Tibial artery (tissue), 4 donors: ENCODE results near the gene AGPAT2.

Source experiments
- DNase-seq, 2 donors: peaks; one replicate each; pipeline ENCODE4 v3.0.0-alpha.2; 2019
- H3K27ac ChIP-seq, 2 donors: fragments of 200-600 bp; sonication (generic) in 1 of 2; 1 replicate in 1 of 2; 2 replicates in 1 of 2; pipeline ENCODE4 v1.5.1; 2018 to 2019; ENCODE audit warnings: mild to moderate bottlenecking in 1 of 2
- H3K27me3 ChIP-seq, 2 donors: fragments of 200-600 bp; sonication (generic) in 1 of 2; one replicate each; pipeline versions ENCODE4 v1.5.1 to v1.6.0; 2016 to 2019
- H3K36me3 ChIP-seq, 3 donors: fragments of 200-600 bp; sonication (generic) in 2 of 3; one replicate each; pipeline ENCODE4 v1.5.1; 2016 to 2019; ENCODE audit warnings: mild to moderate bottlenecking in 2 of 3
- H3K4me1 ChIP-seq, 4 donors: fragments of 200-600 bp; sonication (generic) in 2 of 4; 1 replicate in 3 of 4; 2 replicates in 1 of 4; pipeline ENCODE4 v1.5.1; 2016 to 2019
- H3K4me3 ChIP-seq, 2 donors: fragments of 200-600 bp; sonication (generic) in 1 of 2; 1 replicate in 1 of 2; 2 replicates in 1 of 2; pipeline ENCODE4 v1.5.1; 2018 to 2019; ENCODE audit warnings: mild to moderate bottlenecking in 2 of 2
- H3K9me3 ChIP-seq, 3 donors: fragments of 200-600 bp; sonication (generic) in 1 of 3; one replicate each; pipeline ENCODE4 v1.5.1; 2016 to 2019
- intact Hi-C: fragments of 100-400 bp; cut with DNase I; formaldehyde crosslinking; loops from one replicate; pipeline ENCODE4 v1.15.0; 2023; ENCODE audit warnings: low total_unique reads
- TF ChIP-seq, protein P1 (sequence below), 2 experiments: fragments of 200-600 bp in 1 of 2; fragments of 450-650 bp in 1 of 2; IDR thresholded peaks; one replicate each; pipeline ENCODE4 v1.5.1; 2017 to 2019; ENCODE audit warnings: antibody characterized with exemption in 2 of 2, mild to moderate bottlenecking in 1 of 2, moderate library complexity in 1 of 2

The AGPAT2 gene

DNA sequence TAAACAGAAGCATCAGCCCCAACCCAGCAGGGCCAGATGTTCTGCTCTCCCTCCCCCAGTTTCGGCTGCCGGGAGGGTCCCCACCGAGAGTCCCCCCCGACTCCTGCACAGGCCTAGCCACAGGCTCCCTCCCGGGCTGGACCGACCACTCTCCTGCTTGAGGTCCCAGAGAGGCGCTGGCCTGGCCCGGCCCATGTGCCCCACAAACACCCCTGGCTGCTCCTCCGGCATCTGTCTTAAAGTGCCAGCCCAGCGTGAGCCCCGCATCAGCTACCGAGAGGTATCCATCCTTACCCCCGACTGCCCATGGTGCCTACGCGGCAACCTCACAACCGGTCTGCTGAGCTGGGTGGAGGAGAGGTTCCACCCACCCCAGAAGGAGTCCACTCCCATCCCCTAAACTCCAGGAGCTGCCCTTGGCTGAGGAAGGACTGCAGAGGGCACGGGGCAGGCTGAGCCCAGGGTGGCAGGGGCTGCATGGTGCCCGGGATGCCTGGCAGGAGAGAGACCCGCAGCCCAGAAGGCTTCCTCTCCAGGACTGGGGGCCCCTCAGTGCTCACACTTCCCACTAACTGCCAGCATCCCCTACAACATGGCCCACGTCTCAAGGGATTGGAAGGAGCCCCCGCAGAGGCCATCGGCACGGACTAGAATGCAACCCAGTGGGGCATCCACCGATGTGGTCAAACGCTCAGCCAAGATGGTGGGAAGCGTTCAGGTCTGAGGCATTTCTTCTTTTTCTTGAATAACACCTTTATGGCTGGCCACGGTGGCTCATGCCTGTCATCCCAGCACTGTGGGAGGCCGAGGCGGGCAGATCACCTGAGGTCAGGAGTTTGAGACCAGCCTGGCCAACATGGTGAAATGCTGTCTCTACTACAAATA, 40.2 kb downstream of the AGPAT2 start:
- Histone ChIP-seq H3K4me3 (peak overlapping the region; percentile 7 to 20), H3K36me3 (no peaks in the 10 kb centered on the region), H3K27ac (no peak overlapping the region), H3K27me3 (peaks cover 0 to 58% of the 10 kb centered on the region in 2 donors), H3K4me1 (peaks cover 0 to 14% (median 11%) of the 10 kb centered on the region in 4 donors), H3K9me3 (no peaks in the 10 kb centered on the region)
- TF ChIP-seq, protein P1, sequence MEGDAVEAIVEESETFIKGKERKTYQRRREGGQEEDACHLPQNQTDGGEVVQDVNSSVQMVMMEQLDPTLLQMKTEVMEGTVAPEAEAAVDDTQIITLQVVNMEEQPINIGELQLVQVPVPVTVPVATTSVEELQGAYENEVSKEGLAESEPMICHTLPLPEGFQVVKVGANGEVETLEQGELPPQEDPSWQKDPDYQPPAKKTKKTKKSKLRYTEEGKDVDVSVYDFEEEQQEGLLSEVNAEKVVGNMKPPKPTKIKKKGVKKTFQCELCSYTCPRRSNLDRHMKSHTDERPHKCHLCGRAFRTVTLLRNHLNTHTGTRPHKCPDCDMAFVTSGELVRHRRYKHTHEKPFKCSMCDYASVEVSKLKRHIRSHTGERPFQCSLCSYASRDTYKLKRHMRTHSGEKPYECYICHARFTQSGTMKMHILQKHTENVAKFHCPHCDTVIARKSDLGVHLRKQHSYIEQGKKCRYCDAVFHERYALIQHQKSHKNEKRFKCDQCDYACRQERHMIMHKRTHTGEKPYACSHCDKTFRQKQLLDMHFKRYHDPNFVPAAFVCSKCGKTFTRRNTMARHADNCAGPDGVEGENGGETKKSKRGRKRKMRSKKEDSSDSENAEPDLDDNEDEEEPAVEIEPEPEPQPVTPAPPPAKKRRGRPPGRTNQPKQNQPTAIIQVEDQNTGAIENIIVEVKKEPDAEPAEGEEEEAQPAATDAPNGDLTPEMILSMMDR (IDR thresholded peaks at IDR 0.05), result no peak
- peak in 1 of 2 donors; percentile 21 for DNase-seq
- intact Hi-C loops, result no loop called here

DNA sequence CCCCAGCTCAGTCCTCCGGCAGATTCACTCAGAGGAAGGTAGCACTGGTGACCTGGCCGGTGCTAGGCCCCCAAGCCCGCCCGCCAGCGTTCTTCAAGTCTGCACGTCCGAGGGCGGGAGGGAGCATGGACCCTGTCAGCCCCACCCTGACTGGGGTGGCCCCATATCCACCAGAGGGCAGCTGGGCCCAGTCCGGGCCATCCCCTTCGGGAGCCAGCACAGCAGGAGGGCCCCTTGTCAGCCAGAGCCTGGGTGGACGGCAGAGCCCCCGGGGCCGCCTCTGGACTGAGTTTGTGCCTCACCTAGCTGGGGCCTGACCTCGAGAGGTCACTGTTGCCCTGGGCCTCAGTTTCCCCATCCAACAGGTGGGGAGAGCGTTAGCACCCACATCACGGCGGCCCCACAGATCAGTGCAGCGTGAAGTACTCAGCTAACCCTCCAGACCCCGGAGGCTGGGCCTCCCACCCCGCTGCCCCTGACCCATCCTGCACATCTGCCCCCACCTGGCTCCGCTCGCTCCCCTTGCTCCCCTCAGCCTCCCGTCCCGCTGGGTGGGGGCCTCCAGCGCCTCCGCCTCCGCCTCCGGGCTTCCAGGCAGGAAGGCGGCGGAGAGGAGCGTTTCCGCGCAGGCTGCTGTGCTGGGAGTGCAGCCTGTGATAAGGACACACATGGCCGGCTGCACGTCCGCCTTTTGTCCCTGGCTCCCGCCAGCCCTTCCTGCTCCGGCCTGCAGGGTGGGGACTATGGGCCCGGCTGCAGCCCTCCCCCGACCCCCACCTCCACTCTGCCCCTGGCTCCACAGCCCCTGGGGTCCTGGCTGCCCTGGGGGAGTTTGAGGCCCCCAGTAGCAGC, 41.1 kb downstream of the AGPAT2 start:
- TF ChIP-seq, protein P1 (IDR thresholded peaks at IDR 0.05), result no peak
- H3K4me1 ChIP-seq, result peaks cover 0 to 14% (median 11%) of the 10 kb centered on the region in 4 donors
- no peaks in the 10 kb centered on the region for H3K36me3 ChIP-seq
- H3K27ac ChIP-seq, result no peak overlapping the region
- peaks cover 0 to 67% of the 10 kb centered on the region in 2 donors for H3K27me3 ChIP-seq
- H3K4me3 ChIP-seq, result peak overlapping the region; percentile 7 to 20
- DNase-seq, result peak in 1 of 2 donors; percentile 47
- no peaks in the 10 kb centered on the region for H3K9me3 ChIP-seq
- intact Hi-C loops, result no loop called here

DNA sequence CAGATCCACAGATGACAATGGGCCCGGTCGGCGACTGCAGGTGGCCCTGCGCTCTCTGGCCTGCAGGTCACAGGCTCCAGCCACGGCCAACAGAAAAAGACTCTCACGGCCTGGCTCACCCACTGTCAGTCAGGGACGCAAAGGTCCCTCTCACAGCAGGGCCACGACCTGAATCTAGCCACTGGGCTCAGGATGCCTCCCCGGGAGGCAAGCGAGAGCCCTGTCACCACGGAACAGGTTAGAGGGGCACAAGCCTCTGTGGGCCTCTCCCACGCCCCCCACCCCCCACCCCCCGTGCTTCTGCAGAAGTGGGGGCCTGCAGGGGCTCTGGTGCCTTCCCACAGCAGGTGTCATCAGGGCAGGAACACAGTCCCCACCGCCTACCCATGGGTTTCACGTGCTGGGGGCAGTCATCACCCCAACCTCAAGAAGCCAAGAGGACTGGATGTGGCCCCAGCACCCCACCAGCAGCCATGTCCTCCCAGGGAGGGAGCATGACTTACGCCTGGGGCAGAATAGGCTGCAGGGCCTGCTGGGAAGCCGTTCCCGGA, 41.8 kb downstream of the AGPAT2 start:
- intact Hi-C loops, result no loop called here
- Histone ChIP-seq H3K27me3 (peaks cover 0 to 70% of the 10 kb centered on the region in 2 donors), H3K4me1 (peaks cover 0 to 14% (median 11%) of the 10 kb centered on the region in 4 donors), H3K9me3 (no peaks in the 10 kb centered on the region), H3K4me3 (peak overlapping the region in 1 of 2 donors; percentile 20), H3K27ac (no peak overlapping the region), H3K36me3 (no peaks in the 10 kb centered on the region)
- no peak for DNase-seq
- TF ChIP-seq, protein P1 (IDR thresholded peaks at IDR 0.05), result no peak

DNA sequence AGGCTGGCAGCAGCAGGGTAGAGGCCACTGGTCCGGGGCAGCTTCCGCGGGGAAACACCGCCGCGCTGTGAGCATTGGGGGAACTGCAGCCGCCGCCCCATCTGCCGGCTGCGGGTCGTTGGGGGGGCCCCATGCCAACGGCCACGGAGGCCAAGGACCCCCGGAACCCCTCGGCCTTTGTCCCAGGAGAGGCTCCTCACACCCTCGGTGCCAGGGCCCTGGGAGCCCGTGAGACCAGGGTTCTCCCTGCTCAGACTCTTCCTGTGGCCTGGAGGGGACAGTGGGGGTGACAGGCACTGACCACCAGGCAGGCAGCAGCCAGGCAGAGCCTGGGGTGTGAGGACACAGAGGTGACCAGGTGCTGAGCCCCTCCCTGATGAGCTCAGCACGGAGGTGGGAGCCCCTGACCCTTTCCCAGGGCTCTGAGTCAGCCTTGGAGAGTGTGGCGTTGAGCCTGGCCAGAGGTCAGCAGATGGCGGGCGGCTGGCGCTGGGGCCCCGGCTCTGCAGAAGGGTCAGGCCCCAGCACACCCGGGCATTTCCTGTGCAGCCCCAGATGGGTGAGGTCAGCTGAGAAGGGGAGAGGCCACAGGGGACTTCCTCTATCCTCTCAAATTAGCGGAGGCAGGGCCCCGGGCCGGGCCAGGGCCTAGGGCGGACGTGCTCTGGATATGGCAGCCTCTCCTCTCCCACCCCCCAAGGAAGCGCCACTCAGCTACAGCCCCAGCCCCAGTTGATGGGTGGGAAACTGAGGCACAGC, 42.5 kb downstream of the AGPAT2 start:
- Histone ChIP-seq H3K36me3 (no peaks in the 10 kb centered on the region), H3K27me3 (peaks cover 0 to 72% of the 10 kb centered on the region in 2 donors), H3K4me1 (peaks cover 0 to 14% (median 11%) of the 10 kb centered on the region in 4 donors), H3K27ac (no peak overlapping the region), H3K9me3 (no peaks in the 10 kb centered on the region), H3K4me3 (peak overlapping the region in 1 of 2 donors; percentile 19)
- peak; percentile 71 to 88 for DNase-seq
- intact Hi-C loops, result no loop called here
- TF ChIP-seq, protein P1 (IDR thresholded peaks at IDR 0.05), result peak; percentile 58 to 73

DNA sequence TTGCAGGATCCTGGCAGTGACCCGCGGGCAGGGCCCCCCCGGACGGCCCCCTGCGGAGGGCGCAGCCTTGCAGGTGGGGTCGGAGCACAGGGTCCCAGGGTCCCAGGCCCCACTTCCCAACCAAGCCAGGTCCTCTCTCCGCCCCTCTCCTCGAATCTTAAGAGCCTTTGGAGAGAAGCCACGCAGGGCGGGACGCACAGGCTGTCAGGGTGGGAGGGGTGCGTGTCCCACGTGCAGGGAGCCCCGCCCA, 43.0 kb downstream of the AGPAT2 start:
- peak overlapping the region; percentile 19 to 22 for H3K4me3 ChIP-seq
- peak in 1 of 2 donors; percentile 87 for DNase-seq
- TF ChIP-seq, protein P1 (IDR thresholded peaks at IDR 0.05), result no peak
- H3K4me1 ChIP-seq, result peaks cover 0 to 14% (median 11%) of the 10 kb centered on the region in 4 donors
- H3K9me3 ChIP-seq, result no peaks in the 10 kb centered on the region
- no peaks in the 10 kb centered on the region for H3K36me3 ChIP-seq
- intact Hi-C loops, result no loop called here
- H3K27ac ChIP-seq, result no peak overlapping the region
- peaks cover 0 to 72% of the 10 kb centered on the region in 2 donors for H3K27me3 ChIP-seq
